Thyroid gland (tissue), 4 donors: ENCODE measurements around the gene KRT1.

Experiments used
- POLR2A ChIP-seq, 2 donors: fragments of 450-650 bp; IDR thresholded peaks; one replicate each; pipeline ENCODE4 v1.6.1; 2017; ENCODE audit warnings: antibody characterized with exemption in 2 of 2, mild to moderate bottlenecking in 2 of 2, moderate library complexity in 1 of 2
- TF ChIP-seq, protein P1 (sequence below), 6 experiments: fragments of 200-600 bp in 3 of 6; fragments of 450-650 bp in 3 of 6; sonication (generic) in 3 of 6; IDR thresholded peaks; one replicate each; pipeline ENCODE4 v1.5.1; 2016 to 2019; ENCODE audit warnings: antibody characterized with exemption in 6 of 6, mild to moderate bottlenecking in 2 of 6, inconsistent platforms in 1 of 6, moderate library complexity in 1 of 6

DNA sequence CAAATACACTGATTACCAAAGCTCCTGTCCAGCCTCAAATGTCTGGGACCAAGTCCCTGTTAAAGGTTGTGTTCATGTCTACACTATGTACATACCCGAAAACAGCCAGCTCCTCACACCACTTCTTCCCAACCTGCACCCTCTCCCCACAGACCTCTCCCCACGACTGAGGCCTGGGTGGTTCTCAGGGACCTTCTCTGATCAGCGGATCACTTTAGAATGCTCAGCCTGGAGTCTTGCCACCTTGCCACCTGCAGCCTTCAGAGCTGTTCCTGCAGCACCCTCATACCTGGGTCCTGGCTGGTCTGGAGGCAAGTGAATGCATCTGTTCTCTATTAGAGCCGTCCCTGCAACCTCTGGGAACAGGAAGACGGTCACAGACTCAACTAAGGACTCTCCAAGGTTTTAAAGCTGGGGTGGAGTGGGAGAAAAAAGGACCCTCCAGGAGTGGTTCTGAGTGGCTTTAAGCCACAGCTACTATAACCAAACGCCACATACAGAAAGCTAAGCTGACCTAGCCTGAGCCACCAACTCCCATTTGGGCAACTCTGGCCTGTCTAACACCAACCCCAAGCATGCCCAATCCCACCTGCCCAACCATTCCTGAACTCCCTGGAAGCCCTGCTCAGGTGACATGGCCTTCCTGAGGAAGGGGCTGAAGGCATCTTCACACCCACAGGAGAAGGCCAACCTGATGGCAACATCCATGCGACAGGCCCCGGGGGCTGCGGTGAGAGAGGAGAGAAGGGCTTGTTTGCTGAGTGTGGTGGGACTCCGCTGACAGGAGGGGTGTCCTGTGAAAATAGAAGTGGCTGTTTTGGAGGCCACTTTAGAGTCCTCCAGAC, 36.8 kb downstream of the KRT1 start:
- TF ChIP-seq, protein P1, sequence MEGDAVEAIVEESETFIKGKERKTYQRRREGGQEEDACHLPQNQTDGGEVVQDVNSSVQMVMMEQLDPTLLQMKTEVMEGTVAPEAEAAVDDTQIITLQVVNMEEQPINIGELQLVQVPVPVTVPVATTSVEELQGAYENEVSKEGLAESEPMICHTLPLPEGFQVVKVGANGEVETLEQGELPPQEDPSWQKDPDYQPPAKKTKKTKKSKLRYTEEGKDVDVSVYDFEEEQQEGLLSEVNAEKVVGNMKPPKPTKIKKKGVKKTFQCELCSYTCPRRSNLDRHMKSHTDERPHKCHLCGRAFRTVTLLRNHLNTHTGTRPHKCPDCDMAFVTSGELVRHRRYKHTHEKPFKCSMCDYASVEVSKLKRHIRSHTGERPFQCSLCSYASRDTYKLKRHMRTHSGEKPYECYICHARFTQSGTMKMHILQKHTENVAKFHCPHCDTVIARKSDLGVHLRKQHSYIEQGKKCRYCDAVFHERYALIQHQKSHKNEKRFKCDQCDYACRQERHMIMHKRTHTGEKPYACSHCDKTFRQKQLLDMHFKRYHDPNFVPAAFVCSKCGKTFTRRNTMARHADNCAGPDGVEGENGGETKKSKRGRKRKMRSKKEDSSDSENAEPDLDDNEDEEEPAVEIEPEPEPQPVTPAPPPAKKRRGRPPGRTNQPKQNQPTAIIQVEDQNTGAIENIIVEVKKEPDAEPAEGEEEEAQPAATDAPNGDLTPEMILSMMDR (IDR thresholded peaks at IDR 0.05), result no peak
- no peak for TF ChIP-seq POLR2A (IDR thresholded peaks at IDR 0.05)
